ENCODE data around the gene STARD13. TPM values are rescaled to one million over a fixed set of nuclear protein-coding genes. Genes with fewer than 3 reads are reported as not detected.

STARD13 gene
- total RNA-seq, 1 donor from 2014 or later = 2.0 TPM

- TF ChIP-seq CTCF (IDR thresholded peaks at IDR 0.05) (no peak), EZH2 (IDR thresholded peaks at IDR 0.05) (no peak), EZH2phosphoT487 (IDR thresholded peaks at IDR 0.05) (no peak)
- Histone ChIP-seq H3K36me3 (no peaks in the 10 kb centered on the region), H3K9ac (no peak overlapping the region), H3F3A (ENCODE audit: low read depth) (peaks cover 4% of the 10 kb centered on the region), H3K4me1 (peaks cover 15% of the 10 kb centered on the region), H3K4me2 (no peak overlapping the region), H3K79me2 (ENCODE audit: low read depth) (no peaks in the 10 kb centered on the region), H4K20me1 (ENCODE audit: low read depth) (no peaks in the 10 kb centered on the region), H3K4me3 (no peak overlapping the region), H3K9me3 (ENCODE audit: low read depth) (no peaks in the 10 kb centered on the region), H3K27ac (no peak overlapping the region), H3K27me3 (no peaks in the 10 kb centered on the region), H2AFZ (replicated peaks) (no peak overlapping the region)
- no peaks in the 10 kb centered on the region for H3K36me3 Mint-ChIP-seq
- H3K4me1 Mint-ChIP-seq = peaks cover 46% of the 10 kb centered on the region
- no peak overlapping the region for H3K27ac Mint-ChIP-seq
- H3K27me3 Mint-ChIP-seq (ENCODE audit: insufficient read depth, low read depth) = peaks cover 4% of the 10 kb centered on the region
- no peak for DNase-seq (ENCODE audit: low spot score)
- no peak overlapping the region for H3K4me3 Mint-ChIP-seq
- H3K9me3 Mint-ChIP-seq = no peaks in the 10 kb centered on the region
Measured at GRCh38 chr13:33195693-33196464, 89.7 kb downstream of the STARD13 start.

DNA sequence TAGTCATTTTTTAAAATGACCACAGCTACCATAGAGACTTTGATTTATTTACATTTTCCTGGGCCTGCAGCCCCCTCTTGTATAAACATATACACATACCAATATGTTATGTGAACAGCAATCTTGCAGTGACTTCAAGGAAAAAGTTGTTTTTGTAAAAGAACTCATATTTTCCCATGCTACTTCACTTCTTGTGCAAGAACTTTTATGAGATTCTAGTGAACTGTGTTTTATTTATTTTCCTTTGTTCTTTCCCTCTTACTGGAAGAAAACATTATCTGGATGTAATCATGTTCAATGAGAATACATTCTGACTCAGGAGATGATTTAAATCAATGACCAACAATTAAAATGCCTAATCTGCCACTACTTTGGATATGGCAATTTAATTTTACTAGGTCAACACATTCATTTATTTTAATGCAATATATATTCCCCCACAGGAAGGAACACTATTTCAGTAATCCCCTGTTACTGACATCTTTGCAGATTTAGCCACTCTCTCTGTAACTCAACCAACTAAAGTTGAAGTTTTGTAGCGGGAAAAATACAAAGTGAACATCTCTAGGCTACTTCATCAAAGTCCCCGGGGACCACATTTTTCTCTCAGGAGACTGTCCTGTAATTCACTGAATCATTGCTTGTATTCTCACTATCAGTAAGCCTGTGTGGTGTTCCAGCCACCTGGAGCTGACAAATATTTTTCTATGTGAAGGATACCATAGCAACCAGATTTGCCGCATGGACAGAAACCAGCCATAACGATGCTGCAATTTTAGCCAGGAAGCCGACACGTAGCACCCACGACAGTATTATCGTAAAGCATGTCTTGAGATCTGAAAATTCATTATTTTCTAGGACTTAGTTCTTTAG lies 90.5 kb downstream of the STARD13 start:
- no peaks in the 10 kb centered on the region for H4K20me1 ChIP-seq (ENCODE audit: low read depth)
- no peak overlapping the region for H3K4me2 ChIP-seq
- TF ChIP-seq CTCF (IDR thresholded peaks at IDR 0.05) (no peak), EZH2phosphoT487 (IDR thresholded peaks at IDR 0.05) (no peak)
- H3F3A ChIP-seq (ENCODE audit: low read depth) = peaks cover 4% of the 10 kb centered on the region
- H3K36me3 ChIP-seq = no peaks in the 10 kb centered on the region
- no peak overlapping the region for H3K27ac ChIP-seq
- H2AFZ ChIP-seq (replicated peaks) = no peak overlapping the region
- H3K9me3 ChIP-seq (ENCODE audit: low read depth) = no peaks in the 10 kb centered on the region
- peaks cover 4% of the 10 kb centered on the region for H3K27me3 Mint-ChIP-seq (ENCODE audit: insufficient read depth, low read depth)
- H3K4me3 ChIP-seq = no peak overlapping the region
- no peaks in the 10 kb centered on the region for H3K79me2 ChIP-seq (ENCODE audit: low read depth)
- no peak for DNase-seq (ENCODE audit: low spot score)
- no peaks in the 10 kb centered on the region for H3K9me3 Mint-ChIP-seq
- H3K27me3 ChIP-seq = no peaks in the 10 kb centered on the region
- no peak overlapping the region for H3K4me3 Mint-ChIP-seq
- peaks cover 15% of the 10 kb centered on the region for H3K4me1 ChIP-seq
- no peak overlapping the region for H3K9ac ChIP-seq
- H3K36me3 Mint-ChIP-seq = no peaks in the 10 kb centered on the region
- peaks cover 46% of the 10 kb centered on the region for H3K4me1 Mint-ChIP-seq
- H3K27ac Mint-ChIP-seq = peak overlapping the region; percentile 78

DNA sequence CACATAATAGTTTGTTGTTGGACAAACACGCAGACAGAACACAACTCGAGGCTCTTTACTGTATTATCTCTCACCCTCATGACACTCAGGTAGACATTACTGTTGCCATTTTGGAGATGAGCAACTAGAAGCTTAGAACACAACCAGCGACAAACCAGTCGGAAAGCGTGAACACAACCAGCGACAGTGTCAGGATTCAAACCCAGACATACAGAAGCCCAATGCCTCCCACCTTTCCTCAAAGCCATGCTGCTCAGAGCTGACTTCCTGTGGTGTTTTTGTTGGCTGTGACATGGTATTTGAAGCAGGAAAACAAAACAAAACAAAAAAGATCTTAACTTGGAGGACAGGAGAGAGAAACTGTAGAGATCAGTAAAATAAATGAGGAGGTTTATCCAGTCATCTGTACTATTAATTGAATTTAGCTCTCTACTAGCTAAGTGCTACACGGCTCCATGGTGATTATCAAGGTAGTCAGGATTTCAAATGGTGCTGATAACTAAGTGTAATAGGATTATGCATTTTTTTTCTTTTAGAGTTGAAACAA lies 92.1 kb downstream of the STARD13 start:
- Mint-ChIP-seq H3K4me1 (peaks cover 46% of the 10 kb centered on the region), H3K27me3 (ENCODE audit: insufficient read depth, low read depth) (peaks cover 4% of the 10 kb centered on the region), H3K4me3 (no peak overlapping the region), H3K27ac (no peak overlapping the region), H3K9me3 (no peaks in the 10 kb centered on the region), H3K36me3 (no peaks in the 10 kb centered on the region)
- TF ChIP-seq EZH2 (IDR thresholded peaks at IDR 0.05) = no peak
- TF ChIP-seq CTCF (IDR thresholded peaks at IDR 0.05) = no peak
- TF ChIP-seq EZH2phosphoT487 (IDR thresholded peaks at IDR 0.05) = no peak
- no peaks in the 10 kb centered on the region for H4K20me1 ChIP-seq (ENCODE audit: low read depth)
- H3F3A ChIP-seq (ENCODE audit: low read depth) = peaks cover 4% of the 10 kb centered on the region
- H3K79me2 ChIP-seq (ENCODE audit: low read depth) = no peaks in the 10 kb centered on the region
- H3K36me3 ChIP-seq = no peaks in the 10 kb centered on the region
- no peaks in the 10 kb centered on the region for H3K27me3 ChIP-seq
- peaks cover 15% of the 10 kb centered on the region for H3K4me1 ChIP-seq
- peak; percentile 73 for DNase-seq (ENCODE audit: low spot score)
- no peaks in the 10 kb centered on the region for H3K9me3 ChIP-seq (ENCODE audit: low read depth)
- no peak overlapping the region for H3K9ac ChIP-seq
- no peak overlapping the region for H2AFZ ChIP-seq (replicated peaks)
- no peak overlapping the region for H3K27ac ChIP-seq
- no peak overlapping the region for H3K4me3 ChIP-seq
- H3K4me2 ChIP-seq = peak overlapping the region; percentile 13
